AG04450 (cell line): ENCODE data around the gene VGLL1. TPM values are rescaled to one million over a fixed set of nuclear protein-coding genes. Genes with fewer than 3 reads are reported as not detected.

Experiments used
- CTCF ChIA-PET: fragments of 300-600, 350-600 bp; formaldehyde crosslinking; extraction: SDS; loops from one replicate; lab custom pipeline; 2022; ENCODE audit warnings: antibody characterized with exemption, inconsistent platforms; lab: Charles Lee
- POLR2A ChIA-PET: fragments of 350-600 bp; formaldehyde crosslinking; extraction: SDS; loops from one replicate; lab custom pipeline; 2021; ENCODE audit warnings: antibody characterized with exemption, inconsistent platforms; lab: Yijun Ruan, JAX
- DNase-seq: peaks from one replicate; pipeline ENCODE4 v3.0.0-alpha.2; 2011; ENCODE audit warnings: low read depth, low spot score
- H3K27ac ChIP-seq: one replicate; pipeline ENCODE4 v1.5.1; 2012; ENCODE audit warnings: low read depth, low read length, control low read depth
- H3K27me3 ChIP-seq: one replicate; pipeline ENCODE4 v1.6.0; 2012; ENCODE audit warnings: low read length; ENCODE audit not compliant: control insufficient read depth, insufficient read depth
- H3K4me3 ChIP-seq: 2 replicates; pipeline ENCODE4 v1.5.1; 2011; ENCODE audit warnings: mild to moderate bottlenecking, low read depth, low read length, control low read depth
- H3K9me3 ChIP-seq: 2 replicates; pipeline ENCODE4 v1.5.1; 2012; ENCODE audit warnings: low read length; ENCODE audit not compliant: control insufficient read depth, insufficient read depth
- polyA plus RNA-seq: library from polyadenylated mRNA; depleted of rRNA; stranded (reverse); fragments of >200 nt; gene quantifications from 2 replicates; pipeline ENCODE4 v1.2.3, GENCODE V29; 2011
- TF ChIP-seq, protein P1 (sequence below): IDR thresholded peaks from 2 replicates; pipeline ENCODE4 v1.5.1; 2011; ENCODE audit warnings: low read depth, low read length, control low read depth, inconsistent platforms

VGLL1 gene
- polyA plus RNA-seq, 1 experiment, result not detected

DNA sequence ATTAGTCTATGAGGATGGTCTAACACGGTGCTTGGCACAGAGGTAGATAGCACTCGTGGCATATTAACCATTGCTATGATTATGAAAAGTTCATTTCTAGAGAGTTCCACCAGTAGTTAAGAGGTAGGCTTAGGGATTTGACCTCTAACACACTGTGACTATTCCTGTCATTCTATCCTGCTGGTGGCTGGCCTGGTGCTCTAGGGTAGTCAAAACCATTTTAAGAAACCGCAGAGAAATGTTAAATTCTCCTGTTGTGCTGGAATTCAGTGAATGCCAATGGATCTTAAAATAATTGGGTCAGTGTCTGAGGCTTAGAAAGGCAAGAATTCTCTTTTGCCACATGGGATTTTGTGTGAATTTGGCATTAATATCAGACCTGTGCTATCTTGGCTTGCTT lies 53.9 kb downstream of the VGLL1 start:
- Histone ChIP-seq H3K27me3 (no peaks in the 10 kb centered on the region), H3K9me3 (no peaks in the 10 kb centered on the region), H3K4me3 (no peak overlapping the region), H3K27ac (no peak overlapping the region)
- no peak for DNase-seq
- TF ChIP-seq, protein P1, sequence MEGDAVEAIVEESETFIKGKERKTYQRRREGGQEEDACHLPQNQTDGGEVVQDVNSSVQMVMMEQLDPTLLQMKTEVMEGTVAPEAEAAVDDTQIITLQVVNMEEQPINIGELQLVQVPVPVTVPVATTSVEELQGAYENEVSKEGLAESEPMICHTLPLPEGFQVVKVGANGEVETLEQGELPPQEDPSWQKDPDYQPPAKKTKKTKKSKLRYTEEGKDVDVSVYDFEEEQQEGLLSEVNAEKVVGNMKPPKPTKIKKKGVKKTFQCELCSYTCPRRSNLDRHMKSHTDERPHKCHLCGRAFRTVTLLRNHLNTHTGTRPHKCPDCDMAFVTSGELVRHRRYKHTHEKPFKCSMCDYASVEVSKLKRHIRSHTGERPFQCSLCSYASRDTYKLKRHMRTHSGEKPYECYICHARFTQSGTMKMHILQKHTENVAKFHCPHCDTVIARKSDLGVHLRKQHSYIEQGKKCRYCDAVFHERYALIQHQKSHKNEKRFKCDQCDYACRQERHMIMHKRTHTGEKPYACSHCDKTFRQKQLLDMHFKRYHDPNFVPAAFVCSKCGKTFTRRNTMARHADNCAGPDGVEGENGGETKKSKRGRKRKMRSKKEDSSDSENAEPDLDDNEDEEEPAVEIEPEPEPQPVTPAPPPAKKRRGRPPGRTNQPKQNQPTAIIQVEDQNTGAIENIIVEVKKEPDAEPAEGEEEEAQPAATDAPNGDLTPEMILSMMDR, result no peak
- POLR2A ChIA-PET, result no interaction called here
- CTCF ChIA-PET, result no interaction called here

DNA sequence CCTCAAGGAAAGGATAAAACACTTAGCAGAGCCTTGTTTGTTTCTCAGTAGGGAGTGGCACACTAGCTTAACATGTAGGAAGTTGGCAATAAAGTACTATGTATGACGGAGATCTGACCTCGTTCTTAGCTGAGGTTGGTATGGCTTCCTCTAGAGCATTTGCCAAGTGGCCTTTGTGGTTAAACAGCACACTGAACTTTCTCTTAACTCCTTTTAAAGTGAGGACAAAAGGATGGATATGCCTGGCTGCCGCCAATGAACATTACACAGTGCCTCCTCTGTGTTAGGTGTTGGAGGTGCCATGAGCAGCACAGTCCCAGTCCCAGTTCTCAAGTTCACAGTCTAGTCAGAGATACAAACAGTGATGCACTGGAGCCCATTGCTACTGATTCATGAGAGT lies 54.4 kb downstream of the VGLL1 start:
- ChIA-PET CTCF (no interaction called here), POLR2A (no interaction called here)
- DNase-seq, result no peak
- TF ChIP-seq, protein P1, result no peak
- Histone ChIP-seq H3K27ac (no peak overlapping the region), H3K9me3 (no peaks in the 10 kb centered on the region), H3K27me3 (no peaks in the 10 kb centered on the region), H3K4me3 (no peak overlapping the region)

DNA sequence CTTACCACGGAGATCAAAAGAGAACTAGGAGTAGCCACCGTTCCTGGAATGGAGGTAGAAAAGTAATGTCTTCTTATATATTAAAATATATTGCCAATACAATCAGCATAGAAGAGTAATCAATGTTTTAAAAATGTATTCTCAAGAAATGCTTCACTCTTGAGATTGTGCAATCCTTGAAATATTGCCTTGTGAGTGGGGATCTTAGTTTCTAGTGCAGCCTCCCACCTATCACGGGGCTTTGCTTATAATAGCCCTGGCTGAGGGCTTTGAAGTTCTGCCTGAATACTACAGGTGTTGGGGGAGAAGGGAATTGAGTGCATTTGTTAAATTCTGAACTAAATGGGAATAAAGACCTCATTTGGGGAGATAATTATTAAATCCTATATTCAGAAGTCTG lies 55.5 kb downstream of the VGLL1 start:
- H3K27me3 ChIP-seq, result no peaks in the 10 kb centered on the region
- CTCF ChIA-PET, result no interaction called here
- no peaks in the 10 kb centered on the region for H3K9me3 ChIP-seq
- TF ChIP-seq, protein P1, result no peak
- no peak for DNase-seq
- no peak overlapping the region for H3K4me3 ChIP-seq
- POLR2A ChIA-PET, result no interaction called here
- no peak overlapping the region for H3K27ac ChIP-seq

DNA sequence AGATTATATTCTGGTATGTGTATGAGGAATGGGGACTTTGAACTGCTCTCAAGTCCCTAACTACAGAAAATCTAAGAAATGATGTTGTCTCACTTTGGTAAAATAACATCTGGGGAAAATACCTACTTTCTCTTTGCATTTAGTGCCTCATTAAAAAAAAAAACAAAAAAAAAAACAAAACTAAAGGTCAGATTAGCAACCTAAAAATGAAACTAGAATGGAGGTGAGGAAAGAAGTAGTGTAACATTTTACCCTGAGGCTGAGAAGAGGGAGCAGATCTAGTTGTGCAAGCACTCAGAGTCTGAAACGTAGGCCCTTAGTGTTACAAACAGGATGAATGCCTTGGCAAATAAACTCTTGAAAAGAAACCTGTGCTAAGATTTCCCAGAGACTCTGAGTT lies 56.0 kb downstream of the VGLL1 start:
- H3K9me3 ChIP-seq, result no peaks in the 10 kb centered on the region
- DNase-seq, result no peak
- ChIA-PET CTCF (no interaction called here), POLR2A (no interaction called here)
- TF ChIP-seq, protein P1, result no peak
- H3K27me3 ChIP-seq, result no peaks in the 10 kb centered on the region
- H3K27ac ChIP-seq, result no peak overlapping the region
- H3K4me3 ChIP-seq, result no peak overlapping the region

DNA sequence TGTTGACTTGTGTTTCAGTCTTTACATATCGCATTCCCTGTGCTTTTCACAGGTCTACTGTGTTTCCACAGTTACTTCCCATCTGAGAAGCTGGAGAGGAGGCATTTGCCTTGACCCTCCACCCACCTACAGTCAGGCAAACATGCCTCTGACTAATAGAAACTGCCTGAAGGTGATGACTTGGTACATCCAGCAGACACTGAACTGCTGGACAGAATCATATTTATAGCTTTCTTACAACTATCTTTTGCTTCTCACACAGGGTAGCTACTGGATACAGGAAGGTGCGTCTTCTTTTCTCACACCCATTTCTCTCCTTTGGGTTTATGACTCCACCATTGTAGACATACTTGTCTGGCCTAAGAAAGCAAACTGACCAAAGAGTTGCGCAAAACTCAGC lies 58.0 kb downstream of the VGLL1 start:
- Histone ChIP-seq H3K27ac (no peak overlapping the region), H3K4me3 (no peak overlapping the region), H3K9me3 (no peaks in the 10 kb centered on the region), H3K27me3 (no peaks in the 10 kb centered on the region)
- TF ChIP-seq, protein P1, result no peak
- no peak for DNase-seq
- CTCF ChIA-PET, result no interaction called here
- POLR2A ChIA-PET, result no interaction called here
